Fibroblast of the aortic adventitia (primary cell): ENCODE measurements around the gene BEAN1. TPM values are rescaled to one million over a fixed set of nuclear protein-coding genes. Genes with fewer than 3 reads are reported as not detected.
A peak's percentile ranks its signal among the peaks of the same experiment; 100 is the strongest.

Experiments used
- DNase-seq: peaks from one replicate; pipeline ENCODE4 v3.0.0-alpha.2; 2010; ENCODE audit warnings: low read depth
- H3K4me3 ChIP-seq: 2 replicates; pipeline ENCODE4 v1.5.1; 2011; ENCODE audit warnings: low read depth, mild to moderate bottlenecking, control low read depth, low read length, moderate library complexity
- total RNA-seq: library from RNA; depleted of rRNA; stranded (reverse); fragments of >200 nt; gene quantifications from 2 replicates; pipeline ENCODE4 v1.2.3, GENCODE V29; 2012; ENCODE audit warnings: low replicate concordance
- TF ChIP-seq, protein P1 (sequence below): IDR thresholded peaks from 2 replicates; pipeline ENCODE4 v1.5.1; 2011; ENCODE audit warnings: mild to moderate bottlenecking, low read length, control low read depth, inconsistent platforms; ENCODE audit not compliant: insufficient read depth

The BEAN1 gene
- total RNA-seq, 1 donor: 0.09 TPM

DNA sequence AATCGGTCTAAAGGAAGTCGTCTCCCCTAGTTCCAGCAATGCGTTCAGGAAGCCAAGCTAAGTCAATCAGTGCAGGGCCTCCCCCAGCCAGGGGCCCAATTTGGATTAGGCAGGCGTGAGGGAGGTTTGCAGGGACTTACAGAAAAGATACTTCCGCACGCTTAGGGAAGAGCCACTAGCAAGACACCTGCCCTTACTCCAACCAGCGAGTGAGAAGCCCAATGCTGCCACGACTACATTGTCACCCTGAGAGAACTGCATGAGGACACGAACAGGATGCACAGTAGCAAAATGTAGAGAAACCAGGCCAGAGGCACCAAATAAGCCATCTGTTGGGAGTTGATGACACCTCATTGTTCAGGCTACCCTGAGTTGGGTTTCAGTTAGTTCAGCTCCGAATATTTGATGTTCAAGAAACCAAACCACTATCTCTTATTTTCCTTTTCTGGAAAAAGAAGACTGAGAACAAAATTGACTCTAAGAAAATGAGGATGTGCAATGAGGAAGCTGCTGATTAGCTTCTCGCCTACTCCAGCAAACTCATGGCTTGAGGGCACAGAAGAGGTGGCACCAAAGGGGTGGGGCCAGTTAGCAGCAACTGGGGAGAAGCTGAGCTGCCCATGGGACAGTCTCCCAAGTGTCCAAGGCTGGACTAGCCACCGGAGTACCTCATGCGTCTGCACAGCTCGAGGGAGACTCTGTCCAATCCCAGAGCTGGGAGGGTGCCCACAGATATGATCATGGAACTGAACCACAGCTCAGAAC lies 93.5 kb downstream of the BEAN1 start:
- H3K4me3 ChIP-seq: no peak overlapping the region
- no peak for DNase-seq
- TF ChIP-seq, protein P1, sequence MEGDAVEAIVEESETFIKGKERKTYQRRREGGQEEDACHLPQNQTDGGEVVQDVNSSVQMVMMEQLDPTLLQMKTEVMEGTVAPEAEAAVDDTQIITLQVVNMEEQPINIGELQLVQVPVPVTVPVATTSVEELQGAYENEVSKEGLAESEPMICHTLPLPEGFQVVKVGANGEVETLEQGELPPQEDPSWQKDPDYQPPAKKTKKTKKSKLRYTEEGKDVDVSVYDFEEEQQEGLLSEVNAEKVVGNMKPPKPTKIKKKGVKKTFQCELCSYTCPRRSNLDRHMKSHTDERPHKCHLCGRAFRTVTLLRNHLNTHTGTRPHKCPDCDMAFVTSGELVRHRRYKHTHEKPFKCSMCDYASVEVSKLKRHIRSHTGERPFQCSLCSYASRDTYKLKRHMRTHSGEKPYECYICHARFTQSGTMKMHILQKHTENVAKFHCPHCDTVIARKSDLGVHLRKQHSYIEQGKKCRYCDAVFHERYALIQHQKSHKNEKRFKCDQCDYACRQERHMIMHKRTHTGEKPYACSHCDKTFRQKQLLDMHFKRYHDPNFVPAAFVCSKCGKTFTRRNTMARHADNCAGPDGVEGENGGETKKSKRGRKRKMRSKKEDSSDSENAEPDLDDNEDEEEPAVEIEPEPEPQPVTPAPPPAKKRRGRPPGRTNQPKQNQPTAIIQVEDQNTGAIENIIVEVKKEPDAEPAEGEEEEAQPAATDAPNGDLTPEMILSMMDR: no peak

DNA sequence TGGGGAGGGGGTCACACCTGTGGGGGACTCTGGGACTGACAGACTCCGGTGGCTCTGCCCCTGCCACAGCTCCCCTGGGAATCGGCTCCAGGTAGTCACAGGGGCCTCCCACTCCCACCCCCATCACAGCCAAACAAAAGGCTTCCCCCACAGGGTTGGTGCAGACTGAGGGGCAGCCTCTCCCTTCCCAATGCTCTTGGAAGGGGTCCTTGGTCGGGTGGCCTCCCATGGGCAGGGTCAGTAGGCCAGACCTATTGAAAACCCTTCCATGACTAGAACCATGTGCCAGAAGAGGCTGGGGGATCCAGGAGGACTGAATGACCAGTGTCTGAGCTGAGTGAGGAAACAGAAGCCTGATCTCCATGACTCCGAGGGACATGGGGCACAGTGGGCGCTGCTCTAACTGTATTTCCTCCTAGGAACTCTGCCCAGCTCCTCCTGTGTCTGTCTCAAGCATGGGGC lies 94.2 kb downstream of the BEAN1 start:
- TF ChIP-seq, protein P1: no peak
- no peak for DNase-seq
- no peak overlapping the region for H3K4me3 ChIP-seq

DNA sequence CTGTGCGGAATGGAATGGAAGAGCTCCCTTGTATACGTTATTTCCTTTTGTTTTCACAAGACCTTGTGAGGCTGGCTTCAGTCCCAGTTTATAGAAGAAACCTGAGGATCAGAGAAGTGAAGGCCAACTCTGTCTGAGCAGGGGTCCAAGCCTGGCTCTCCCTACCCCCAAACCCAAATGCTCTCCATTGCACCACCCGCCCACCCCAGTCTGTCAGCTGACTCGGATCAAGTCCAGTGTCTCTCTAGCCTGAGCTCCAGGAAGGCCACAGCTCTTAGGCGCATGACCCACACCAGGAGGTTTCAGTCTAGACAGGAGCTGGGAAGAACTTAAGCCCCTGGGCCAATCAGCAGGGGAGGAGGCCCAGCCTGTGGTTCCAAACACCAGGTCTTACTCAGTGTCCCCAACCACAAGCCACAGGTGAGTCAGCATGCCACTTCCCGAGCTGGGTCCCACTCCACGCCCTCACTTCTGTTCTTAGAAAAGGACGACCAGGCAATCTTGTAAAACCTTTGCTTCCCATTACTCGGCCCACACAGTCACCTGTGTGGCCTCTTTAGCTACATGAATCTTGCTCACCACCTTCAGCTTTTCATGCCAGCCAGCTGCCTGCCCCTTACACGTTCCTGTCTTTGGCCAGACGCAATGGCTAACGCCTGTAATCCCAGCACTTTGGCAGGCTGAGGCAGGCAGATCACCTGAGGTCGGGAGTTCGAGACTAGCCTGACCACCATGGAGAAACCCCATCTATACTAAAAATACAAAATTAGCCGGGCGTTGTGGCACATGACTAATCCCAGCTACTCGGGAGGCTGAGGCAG lies 95.1 kb downstream of the BEAN1 start:
- TF ChIP-seq, protein P1: no peak
- no peak overlapping the region for H3K4me3 ChIP-seq
- DNase-seq: peak; percentile 27

DNA sequence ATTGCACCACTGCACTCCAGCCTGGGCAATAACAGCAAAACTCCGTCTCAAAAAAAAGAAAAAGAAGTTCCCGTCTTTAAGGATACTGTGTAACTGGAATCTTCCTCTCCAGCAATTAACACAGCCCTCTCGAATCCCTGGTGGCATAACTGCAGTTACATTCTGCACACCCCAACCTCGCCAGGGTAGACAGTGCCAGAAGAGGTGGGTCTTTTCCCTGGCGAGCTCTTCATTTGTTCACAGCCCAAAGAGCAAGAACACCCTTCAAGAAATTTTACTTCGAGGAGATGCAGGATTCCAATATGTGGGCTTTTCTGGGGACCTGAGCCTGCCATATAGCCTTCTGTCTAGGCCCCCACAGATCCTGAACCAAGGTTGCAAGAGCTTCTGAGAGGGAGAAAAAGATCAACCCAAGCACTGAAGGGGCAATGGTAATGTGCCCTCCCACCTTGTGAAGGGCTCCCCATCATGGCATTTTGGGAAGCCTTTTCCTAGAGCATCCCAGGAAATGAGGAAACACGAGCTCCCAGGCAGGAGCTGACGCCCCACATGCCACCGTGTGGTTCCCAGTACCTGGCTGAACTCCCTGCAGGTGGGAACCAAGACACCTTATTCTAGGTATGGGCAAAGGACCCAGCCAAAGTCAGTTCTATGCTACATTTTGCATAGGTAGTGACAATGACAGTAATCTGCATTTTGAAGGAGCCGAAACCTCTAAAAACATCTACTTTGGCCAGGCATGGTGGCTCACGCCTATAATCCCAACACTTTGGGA lies 95.9 kb downstream of the BEAN1 start:
- TF ChIP-seq, protein P1: no peak
- DNase-seq: no peak
- H3K4me3 ChIP-seq: no peak overlapping the region

DNA sequence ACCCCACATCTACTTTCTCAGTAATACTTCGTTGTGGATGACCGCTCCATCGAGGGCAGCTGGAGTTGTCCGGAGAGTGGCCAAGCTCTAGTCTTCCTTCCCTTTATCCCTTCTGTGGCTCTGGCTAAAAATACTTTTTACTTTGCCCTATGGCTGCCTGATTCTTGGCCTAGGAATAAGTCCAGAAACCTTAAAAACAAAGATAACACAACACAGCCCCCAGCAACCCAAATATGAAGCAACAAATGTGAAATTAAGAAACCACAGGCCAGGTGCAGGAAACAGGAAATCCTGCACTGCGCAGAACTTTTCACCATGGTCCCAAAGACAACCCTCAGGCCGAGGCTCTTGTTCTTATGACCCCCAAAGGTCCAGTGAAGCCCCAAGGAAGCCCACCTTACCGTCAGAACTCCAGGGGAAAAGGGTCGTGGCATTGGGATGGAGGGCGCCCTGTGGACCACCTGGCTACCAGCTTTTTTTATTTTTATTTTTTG lies 96.8 kb downstream of the BEAN1 start:
- DNase-seq: no peak
- TF ChIP-seq, protein P1: no peak
- no peak overlapping the region for H3K4me3 ChIP-seq

DNA sequence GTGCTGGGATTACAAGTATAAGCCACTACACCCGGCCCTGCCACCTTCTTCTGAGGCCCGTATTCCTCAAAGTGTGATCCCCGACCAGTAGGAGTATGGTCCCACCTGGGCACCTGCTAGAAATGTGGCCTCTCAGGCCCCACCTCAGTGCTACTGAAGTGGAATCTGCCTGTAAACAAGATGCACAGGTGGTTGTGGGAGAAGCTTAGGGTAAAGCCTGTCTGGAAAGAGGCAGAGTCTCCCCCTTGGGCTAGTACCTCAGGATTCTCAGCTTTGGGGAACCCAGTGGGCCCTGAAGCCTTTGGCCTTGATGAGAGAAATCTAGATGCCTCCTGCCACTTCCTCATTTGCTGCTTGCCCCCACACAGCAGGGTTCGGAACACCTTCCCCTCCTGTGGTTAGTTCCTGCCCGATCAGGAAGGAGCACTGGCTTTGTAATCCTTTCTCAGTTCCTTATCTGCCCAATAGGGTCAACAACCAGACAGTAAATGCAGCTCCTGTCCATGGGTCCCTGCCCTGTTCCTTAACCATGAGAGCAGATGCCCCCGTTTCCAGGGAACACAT lies 97.6 kb downstream of the BEAN1 start:
- H3K4me3 ChIP-seq: no peak overlapping the region
- DNase-seq: no peak
- TF ChIP-seq, protein P1: no peak
